ENCODE results near the gene CALR3.

DNA sequence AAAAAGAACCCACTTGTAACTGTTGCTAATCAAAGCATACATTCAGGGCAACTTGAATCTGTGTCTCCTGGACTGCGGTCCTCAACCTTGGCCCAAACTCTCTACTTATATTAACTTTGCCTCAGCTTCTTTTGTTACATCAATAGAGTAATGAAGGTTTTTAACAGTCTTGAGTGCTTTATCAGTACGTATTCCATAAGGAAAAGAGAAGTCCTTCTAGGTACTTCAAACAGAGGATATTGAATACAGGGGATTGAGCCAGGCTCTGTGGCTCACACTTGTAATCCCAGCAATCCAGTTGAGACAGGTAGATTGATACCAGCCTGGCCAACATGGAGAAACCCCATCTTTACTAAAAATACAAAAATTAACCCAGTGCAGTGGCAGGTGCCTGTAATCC lies 23.0 kb downstream of the CALR3 start:
- TF ChIP-seq, protein P1, sequence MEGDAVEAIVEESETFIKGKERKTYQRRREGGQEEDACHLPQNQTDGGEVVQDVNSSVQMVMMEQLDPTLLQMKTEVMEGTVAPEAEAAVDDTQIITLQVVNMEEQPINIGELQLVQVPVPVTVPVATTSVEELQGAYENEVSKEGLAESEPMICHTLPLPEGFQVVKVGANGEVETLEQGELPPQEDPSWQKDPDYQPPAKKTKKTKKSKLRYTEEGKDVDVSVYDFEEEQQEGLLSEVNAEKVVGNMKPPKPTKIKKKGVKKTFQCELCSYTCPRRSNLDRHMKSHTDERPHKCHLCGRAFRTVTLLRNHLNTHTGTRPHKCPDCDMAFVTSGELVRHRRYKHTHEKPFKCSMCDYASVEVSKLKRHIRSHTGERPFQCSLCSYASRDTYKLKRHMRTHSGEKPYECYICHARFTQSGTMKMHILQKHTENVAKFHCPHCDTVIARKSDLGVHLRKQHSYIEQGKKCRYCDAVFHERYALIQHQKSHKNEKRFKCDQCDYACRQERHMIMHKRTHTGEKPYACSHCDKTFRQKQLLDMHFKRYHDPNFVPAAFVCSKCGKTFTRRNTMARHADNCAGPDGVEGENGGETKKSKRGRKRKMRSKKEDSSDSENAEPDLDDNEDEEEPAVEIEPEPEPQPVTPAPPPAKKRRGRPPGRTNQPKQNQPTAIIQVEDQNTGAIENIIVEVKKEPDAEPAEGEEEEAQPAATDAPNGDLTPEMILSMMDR (IDR thresholded peaks at IDR 0.05; ENCODE audit: insufficient read depth, low read length, poor library complexity, severe bottlenecking), result no peak
- no peak for TF ChIP-seq EZH2phosphoT487 (conservative IDR thresholded peaks at IDR 0.05; ENCODE audit: low read length)

Data from SU-DHL-6 (cell line).